HL-60 (cell line): ENCODE results near the gene ZFYVE28.

ENCODE experiments used
- DNase-seq, 2 experiments: peaks; one replicate each; pipeline ENCODE4 v3.0.0-alpha.2; 2010 to 2020; ENCODE audit warnings: low read depth in 1 of 2, low spot score in 1 of 2
- H3K27ac ChIP-seq: fragments of 250-450 bp; sonication (Bioruptor Pico); replicated peaks from 2 replicates; pipeline ENCODE4 v1.5.1; 2020; ENCODE audit warnings: mild to moderate bottlenecking, moderate library complexity
- H3K27me3 ChIP-seq: fragments of 250-450 bp; sonication (Bioruptor Pico); 2 replicates; pipeline ENCODE4 v1.5.1; 2021; ENCODE audit warnings: mild to moderate bottlenecking, moderate library complexity; ENCODE audit not compliant: insufficient read depth, poor library complexity, severe bottlenecking
- H3K4me3 ChIP-seq: replicated peaks from 2 replicates; pipeline ENCODE4 v1.5.1; 2011; ENCODE audit warnings: mild to moderate bottlenecking, control low read depth, low read length; ENCODE audit not compliant: insufficient read depth
- GABPA ChIP-seq: IDR thresholded peaks from 2 replicates; pipeline ENCODE4 v1.6.1; 2012; ENCODE audit warnings: low read depth
- POLR2AphosphoS5 ChIP-seq: IDR thresholded peaks from 2 replicates; pipeline ENCODE4 v1.6.1; 2012; ENCODE audit warnings: low read depth
- SPI1 ChIP-seq: IDR thresholded peaks from 2 replicates; pipeline ENCODE4 v1.6.1; 2012; ENCODE audit warnings: low read depth, mild to moderate bottlenecking, borderline replicate concordance
- TF ChIP-seq, protein P1 (sequence below): IDR thresholded peaks from one replicate; pipeline ENCODE4 v1.5.1; 2011; ENCODE audit warnings: low read length, control low read depth, inconsistent platforms; ENCODE audit not compliant: insufficient read depth
- TF ChIP-seq, protein P2 (sequence below): IDR thresholded peaks from 2 replicates; pipeline ENCODE4 v1.6.1; 2012; ENCODE audit warnings: low read depth; ENCODE audit not compliant: insufficient replicate concordance

ZFYVE28 gene

DNA sequence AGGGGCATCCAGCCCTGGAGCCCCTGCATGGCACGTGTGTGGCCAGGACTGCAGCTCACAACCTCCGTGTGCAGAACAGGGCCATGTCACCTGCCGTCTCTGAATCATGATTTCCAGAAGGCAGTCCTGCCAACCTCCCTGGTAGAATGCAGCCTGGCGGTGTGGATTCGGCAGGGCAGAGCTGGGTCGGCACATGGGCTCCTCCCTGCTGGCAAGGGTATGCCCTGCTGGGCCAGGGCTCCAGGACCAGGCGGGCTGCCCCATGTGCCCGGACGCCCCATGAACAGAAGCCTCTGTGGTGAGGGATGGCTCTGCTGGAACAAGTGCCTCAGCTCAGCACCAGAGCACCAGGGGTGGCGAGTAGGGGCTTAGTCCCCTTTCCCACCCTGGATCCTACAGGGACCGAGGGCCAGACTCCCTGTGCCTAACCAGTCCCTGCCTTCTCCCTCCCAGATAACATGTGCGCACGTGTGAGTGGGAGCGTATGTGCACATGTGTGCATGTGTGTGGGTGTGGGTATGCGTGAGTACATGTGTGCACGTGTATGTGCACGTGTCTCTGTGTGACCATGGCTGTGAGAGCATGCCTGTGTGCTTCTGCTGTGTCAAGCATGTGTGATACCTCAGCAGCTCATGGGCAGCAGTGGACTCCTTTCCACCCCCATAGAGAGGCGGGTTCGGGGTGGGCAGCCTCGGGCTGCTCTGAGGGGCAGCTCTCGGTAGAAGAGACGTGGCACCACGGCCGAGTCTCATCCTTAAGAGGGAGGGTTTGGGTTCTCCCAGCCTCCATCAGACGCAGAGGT is 146.2 kb downstream of the ZFYVE28 start:
- TF ChIP-seq POLR2AphosphoS5 (no peak), SPI1 (no peak), GABPA (no peak)
- TF ChIP-seq, protein P1, sequence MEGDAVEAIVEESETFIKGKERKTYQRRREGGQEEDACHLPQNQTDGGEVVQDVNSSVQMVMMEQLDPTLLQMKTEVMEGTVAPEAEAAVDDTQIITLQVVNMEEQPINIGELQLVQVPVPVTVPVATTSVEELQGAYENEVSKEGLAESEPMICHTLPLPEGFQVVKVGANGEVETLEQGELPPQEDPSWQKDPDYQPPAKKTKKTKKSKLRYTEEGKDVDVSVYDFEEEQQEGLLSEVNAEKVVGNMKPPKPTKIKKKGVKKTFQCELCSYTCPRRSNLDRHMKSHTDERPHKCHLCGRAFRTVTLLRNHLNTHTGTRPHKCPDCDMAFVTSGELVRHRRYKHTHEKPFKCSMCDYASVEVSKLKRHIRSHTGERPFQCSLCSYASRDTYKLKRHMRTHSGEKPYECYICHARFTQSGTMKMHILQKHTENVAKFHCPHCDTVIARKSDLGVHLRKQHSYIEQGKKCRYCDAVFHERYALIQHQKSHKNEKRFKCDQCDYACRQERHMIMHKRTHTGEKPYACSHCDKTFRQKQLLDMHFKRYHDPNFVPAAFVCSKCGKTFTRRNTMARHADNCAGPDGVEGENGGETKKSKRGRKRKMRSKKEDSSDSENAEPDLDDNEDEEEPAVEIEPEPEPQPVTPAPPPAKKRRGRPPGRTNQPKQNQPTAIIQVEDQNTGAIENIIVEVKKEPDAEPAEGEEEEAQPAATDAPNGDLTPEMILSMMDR: no peak
- TF ChIP-seq, protein P2, sequence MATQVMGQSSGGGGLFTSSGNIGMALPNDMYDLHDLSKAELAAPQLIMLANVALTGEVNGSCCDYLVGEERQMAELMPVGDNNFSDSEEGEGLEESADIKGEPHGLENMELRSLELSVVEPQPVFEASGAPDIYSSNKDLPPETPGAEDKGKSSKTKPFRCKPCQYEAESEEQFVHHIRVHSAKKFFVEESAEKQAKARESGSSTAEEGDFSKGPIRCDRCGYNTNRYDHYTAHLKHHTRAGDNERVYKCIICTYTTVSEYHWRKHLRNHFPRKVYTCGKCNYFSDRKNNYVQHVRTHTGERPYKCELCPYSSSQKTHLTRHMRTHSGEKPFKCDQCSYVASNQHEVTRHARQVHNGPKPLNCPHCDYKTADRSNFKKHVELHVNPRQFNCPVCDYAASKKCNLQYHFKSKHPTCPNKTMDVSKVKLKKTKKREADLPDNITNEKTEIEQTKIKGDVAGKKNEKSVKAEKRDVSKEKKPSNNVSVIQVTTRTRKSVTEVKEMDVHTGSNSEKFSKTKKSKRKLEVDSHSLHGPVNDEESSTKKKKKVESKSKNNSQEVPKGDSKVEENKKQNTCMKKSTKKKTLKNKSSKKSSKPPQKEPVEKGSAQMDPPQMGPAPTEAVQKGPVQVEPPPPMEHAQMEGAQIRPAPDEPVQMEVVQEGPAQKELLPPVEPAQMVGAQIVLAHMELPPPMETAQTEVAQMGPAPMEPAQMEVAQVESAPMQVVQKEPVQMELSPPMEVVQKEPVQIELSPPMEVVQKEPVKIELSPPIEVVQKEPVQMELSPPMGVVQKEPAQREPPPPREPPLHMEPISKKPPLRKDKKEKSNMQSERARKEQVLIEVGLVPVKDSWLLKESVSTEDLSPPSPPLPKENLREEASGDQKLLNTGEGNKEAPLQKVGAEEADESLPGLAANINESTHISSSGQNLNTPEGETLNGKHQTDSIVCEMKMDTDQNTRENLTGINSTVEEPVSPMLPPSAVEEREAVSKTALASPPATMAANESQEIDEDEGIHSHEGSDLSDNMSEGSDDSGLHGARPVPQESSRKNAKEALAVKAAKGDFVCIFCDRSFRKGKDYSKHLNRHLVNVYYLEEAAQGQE: no peak
- Histone ChIP-seq H3K27ac (no peak overlapping the region), H3K27me3 (no peaks in the 10 kb centered on the region), H3K4me3 (no peak overlapping the region)
- no peak for DNase-seq

DNA sequence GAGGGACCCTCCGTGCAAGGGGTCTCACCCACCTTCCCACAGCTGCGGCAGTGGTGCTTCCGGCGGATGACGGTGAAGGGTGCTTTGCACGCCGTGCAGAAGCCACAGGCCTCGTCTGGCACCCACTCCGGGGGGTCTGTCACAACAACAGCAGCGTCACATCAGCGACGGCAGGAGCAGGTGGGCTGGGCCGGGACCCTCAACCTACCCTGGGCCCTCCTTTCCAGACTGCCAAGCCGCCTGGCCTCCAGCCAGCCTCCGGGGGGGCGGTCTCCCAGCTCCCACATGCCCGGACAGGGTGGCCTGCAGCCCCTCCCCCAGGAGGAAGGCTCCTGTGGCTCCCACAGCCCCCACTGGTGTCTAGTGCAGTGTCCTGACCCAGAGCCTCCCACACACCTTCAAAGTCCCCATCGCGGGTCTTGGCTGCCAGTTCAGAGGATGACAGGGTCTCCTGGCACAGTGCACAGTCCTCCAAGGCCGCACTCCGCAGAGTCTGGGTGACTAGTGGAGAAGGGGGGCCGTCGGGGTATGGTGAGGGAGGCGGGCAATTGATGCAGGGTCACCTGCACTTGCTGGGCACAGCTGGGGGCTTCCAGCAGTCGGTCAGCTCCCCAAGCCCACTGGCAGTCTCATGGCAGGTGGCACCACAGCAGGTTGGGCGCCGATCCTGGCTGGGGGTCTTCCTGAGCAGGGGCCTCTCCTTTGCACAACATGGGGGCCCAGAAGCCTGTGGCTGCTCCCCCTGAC is 147.0 kb downstream of the ZFYVE28 start:
- H3K27ac ChIP-seq: no peak overlapping the region
- no peak for DNase-seq
- H3K4me3 ChIP-seq: no peak overlapping the region
- TF ChIP-seq GABPA (no peak), POLR2AphosphoS5 (no peak), SPI1 (no peak)
- TF ChIP-seq, protein P2: no peak
- TF ChIP-seq, protein P1: no peak
- H3K27me3 ChIP-seq: no peaks in the 10 kb centered on the region

DNA sequence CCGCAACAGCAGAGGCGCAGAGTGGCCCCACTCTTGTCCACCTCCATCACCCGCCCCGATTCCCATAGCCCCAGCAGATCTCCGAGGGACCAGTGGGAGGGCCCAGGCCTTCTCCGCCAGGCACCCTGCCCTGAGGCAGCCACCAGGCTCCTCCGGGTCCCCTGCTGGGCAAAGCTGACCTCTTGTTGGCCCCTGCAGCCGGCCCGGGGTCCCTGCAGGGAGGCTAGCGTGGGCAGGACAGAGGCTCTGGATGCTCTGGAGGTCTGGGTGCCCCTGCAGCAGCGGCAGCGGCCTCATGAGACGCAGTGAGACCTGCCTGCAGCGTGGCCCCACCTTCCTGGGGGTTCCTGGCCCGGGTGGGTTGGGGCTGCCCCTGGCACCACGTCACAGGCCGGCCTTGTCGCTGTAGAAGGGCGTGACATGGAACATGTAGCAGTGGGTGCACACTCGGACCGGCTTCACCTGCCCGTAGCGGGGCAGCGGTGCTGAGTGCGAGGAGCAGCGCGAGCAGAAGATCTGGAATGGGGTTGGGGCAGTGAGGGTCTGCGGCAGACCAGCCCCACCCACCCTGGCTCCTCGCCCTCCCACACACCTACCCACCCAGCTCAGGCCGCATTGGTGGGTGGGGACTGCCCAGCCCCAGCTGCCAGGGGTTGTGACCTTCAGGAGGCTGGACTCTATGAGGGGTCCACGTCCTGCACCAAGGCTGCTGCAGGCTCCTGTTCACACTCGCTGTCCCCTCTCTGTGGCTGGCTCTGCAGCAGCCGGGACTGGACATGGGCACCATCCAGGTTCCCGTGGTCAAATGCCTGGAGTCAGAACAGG is 147.9 kb downstream of the ZFYVE28 start:
- no peaks in the 10 kb centered on the region for H3K27me3 ChIP-seq
- TF ChIP-seq, protein P1: no peak
- TF ChIP-seq SPI1: no peak
- TF ChIP-seq POLR2AphosphoS5: no peak
- TF ChIP-seq GABPA: no peak
- TF ChIP-seq, protein P2: no peak
- no peak for DNase-seq
- no peak overlapping the region for H3K27ac ChIP-seq
- H3K4me3 ChIP-seq: no peak overlapping the region
